Subcutaneous adipose tissue (tissue), 4 donors: Measurements from ENCODE around the gene SLC24A3. TPM values are rescaled to one million over a fixed set of nuclear protein-coding genes. Genes with fewer than 3 reads are reported as not detected.

Source experiments
- total RNA-seq, 4 donors: library from RNA; depleted of rRNA; stranded (reverse); fragments of >200 nt; gene quantifications; one replicate each; pipeline ENCODE4 v1.1.0, GENCODE V29; 2016
- TF ChIP-seq, protein P1 (sequence below): fragments of 450-650 bp; IDR thresholded peaks from one replicate; pipeline ENCODE4 v1.5.1; 2016; ENCODE audit warnings: low read depth, mild to moderate bottlenecking, control low read depth, antibody characterized with exemption, moderate library complexity

SLC24A3 gene
- total RNA-seq, 4 donors from 2014 or later, result 4.6 to 12.2 (median 9.1) TPM

GRCh38 chr20:19758501-19759331 is 546.3 kb downstream of the SLC24A3 start:
- TF ChIP-seq, protein P1, sequence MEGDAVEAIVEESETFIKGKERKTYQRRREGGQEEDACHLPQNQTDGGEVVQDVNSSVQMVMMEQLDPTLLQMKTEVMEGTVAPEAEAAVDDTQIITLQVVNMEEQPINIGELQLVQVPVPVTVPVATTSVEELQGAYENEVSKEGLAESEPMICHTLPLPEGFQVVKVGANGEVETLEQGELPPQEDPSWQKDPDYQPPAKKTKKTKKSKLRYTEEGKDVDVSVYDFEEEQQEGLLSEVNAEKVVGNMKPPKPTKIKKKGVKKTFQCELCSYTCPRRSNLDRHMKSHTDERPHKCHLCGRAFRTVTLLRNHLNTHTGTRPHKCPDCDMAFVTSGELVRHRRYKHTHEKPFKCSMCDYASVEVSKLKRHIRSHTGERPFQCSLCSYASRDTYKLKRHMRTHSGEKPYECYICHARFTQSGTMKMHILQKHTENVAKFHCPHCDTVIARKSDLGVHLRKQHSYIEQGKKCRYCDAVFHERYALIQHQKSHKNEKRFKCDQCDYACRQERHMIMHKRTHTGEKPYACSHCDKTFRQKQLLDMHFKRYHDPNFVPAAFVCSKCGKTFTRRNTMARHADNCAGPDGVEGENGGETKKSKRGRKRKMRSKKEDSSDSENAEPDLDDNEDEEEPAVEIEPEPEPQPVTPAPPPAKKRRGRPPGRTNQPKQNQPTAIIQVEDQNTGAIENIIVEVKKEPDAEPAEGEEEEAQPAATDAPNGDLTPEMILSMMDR, result no peak

- TF ChIP-seq, protein P1, result no peak
Measured at GRCh38 chr20:19760371-19760721, 547.9 kb downstream of the SLC24A3 start.

DNA sequence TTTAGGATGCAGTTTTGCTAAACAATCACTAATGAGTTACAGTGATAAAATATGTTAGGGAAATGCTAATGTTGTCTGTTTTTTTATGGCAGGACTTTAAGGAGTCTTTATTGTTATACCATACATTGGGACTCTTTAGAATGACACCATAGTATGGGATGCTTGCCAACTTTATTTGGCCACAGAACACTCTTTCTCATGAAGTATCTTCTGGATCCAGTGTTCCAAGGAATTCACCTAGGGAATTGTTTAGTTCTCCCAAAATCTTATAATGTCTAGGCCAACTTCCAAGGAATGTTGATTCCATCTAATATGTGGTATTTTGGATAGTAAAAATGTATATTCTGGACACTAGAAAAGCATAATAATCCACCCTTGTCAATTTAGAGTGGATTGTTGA is 548.9 kb downstream of the SLC24A3 start:
- TF ChIP-seq, protein P1, result no peak

DNA sequence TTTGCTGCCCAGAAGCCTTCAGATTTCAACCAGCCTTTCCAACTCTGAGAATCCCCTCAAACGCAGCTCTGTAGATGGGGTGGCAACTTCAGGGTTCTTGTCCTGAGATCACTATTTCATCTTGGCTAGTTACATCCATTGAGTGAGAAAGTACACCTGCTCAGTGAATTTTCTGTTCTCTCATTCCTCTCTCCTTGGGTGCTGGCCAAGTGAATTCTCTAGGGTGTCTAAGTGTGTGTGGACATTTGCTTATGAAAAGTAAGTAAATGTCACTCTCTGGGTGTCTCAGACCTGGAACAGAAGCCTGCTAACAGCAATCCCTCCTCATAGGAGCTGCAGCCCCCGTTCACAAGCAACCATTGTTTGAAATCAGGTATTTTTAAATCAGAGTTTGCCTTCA is 549.4 kb downstream of the SLC24A3 start:
- TF ChIP-seq, protein P1, result no peak

DNA sequence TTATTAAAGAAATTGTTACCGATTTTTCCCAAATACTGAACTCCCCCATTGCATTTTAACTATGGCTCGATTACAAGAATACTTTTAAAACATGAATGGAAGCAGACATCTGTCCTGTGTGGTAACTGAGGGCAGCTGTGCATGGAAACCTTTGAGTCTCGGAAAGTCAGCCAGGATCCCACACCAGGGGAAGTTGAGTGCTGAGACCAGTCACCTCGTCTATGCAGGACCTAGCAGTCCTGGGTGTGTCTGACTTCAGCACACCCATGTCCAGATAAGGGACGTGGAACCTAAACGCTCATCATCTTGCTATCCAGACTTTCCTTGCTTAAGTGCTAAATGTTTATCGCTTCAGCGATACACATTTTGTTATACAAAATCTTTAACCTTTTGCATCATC is 551.8 kb downstream of the SLC24A3 start:
- TF ChIP-seq, protein P1, result no peak

DNA sequence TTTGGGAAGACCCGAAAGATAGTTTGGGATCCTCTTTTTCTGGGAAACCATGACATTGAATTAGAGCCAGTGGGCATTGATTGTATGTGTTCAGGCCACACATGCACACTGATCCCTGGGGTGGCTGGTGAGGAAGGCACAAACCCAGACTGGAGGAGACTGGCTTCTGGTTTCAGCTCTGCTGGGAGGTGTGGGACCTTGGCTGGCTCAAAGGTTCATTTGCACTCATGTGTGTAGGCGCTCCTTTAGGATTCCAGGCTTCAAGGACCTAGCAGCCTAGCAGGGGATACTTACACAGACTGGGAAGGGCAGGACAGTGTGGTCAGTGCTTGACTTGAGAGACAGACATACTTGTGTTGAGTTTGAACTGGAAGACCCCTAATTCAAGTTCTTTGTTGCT is 552.8 kb downstream of the SLC24A3 start:
- TF ChIP-seq, protein P1, result no peak

DNA sequence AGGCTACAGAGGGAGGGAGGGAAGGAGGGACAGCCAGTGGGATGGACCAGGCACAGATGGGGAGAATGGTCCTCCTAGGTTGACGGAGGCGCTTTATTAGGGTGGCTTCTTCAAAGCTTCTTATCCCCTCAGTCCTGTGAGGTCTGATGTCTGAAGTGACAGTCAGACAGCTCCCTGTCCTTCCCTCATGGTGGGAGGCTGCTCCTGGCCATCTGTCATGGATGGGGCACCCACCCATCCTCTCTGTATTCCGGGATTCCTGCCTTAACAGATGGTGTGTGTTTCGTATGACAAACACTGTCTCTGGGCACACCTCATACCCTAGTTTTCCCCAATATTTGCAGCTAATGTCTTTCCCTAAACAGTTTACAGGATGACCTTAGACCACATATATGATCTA is 553.5 kb downstream of the SLC24A3 start:
- TF ChIP-seq, protein P1, result no peak
